HEK293T (cell line): ENCODE data around the gene NTN4.

Experiments used
- BHLHE40 ChIP-seq: fragments of 450-650 bp; IDR thresholded peaks from 2 replicates; pipeline ENCODE4 v1.6.1; 2016; ENCODE audit warnings: mild to moderate bottlenecking, moderate library complexity, borderline replicate concordance
- FOXA1 ChIP-seq: fragments of 450-650 bp; IDR thresholded peaks from 2 replicates; pipeline ENCODE4 v1.6.1; 2016; ENCODE audit warnings: mild to moderate bottlenecking
- FOXK2 ChIP-seq: fragments of 450-650 bp; IDR thresholded peaks from 2 replicates; pipeline ENCODE4 v1.6.1; 2016; ENCODE audit warnings: mild to moderate bottlenecking
- LEF1 ChIP-seq: fragments of 450-650 bp; IDR thresholded peaks from 2 replicates; pipeline ENCODE4 v1.6.1; 2017; ENCODE audit warnings: mild to moderate bottlenecking, borderline replicate concordance
- NFRKB ChIP-seq: fragments of 450-650 bp; IDR thresholded peaks from 2 replicates; pipeline ENCODE4 v1.6.1; 2016; ENCODE audit warnings: mild to moderate bottlenecking, moderate library complexity
- SP1 ChIP-seq: fragments of 450-650 bp; IDR thresholded peaks from 2 replicates; pipeline ENCODE4 v1.6.1; 2017
- SUZ12 ChIP-seq: fragments of 450-650 bp; IDR thresholded peaks from 2 replicates; pipeline ENCODE4 v1.6.1; 2016; ENCODE audit warnings: mild to moderate bottlenecking
- ZNF384 ChIP-seq: fragments of 450-650 bp; IDR thresholded peaks from 2 replicates; pipeline ENCODE4 v1.6.1; 2016

DNA sequence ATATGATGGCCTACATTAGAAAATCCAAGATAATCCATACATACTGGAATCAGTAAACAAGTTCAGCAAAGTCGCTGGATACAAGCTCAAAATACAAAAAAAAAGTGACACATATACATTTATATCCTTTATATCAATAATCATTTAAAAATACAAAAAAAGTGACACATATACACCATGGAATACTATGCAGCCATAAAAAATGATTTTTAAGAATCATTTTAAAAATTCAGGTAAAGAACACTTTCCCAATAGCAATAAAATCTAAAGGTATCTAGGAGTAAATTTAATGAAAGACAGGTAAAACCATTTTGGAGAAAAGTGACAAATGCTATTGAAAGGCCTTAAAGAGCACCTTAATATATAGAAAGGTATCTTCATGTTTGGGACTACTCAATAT is 111.9 kb downstream of the NTN4 start:
- no peak for TF ChIP-seq NFRKB
- TF ChIP-seq SUZ12 = no peak
- no peak for TF ChIP-seq FOXK2
- no peak for TF ChIP-seq ZNF384
- TF ChIP-seq BHLHE40 = no peak
- no peak for TF ChIP-seq LEF1
- TF ChIP-seq SP1 = no peak
- no peak for TF ChIP-seq FOXA1
